Trophoblast cell (in vitro differentiated cells and primary cell): Measurements from ENCODE around the gene SCGB3A2.

Source experiments
- DNase-seq, 2 donors: peaks; one replicate each; pipeline ENCODE4 v3.0.0-alpha.2; 2016
- H2AFZ ChIP-seq: 2 replicates; pipeline ENCODE4 v1.6.1; 2013; ENCODE audit warnings: low read length, moderate library complexity, mild to moderate bottlenecking; ENCODE audit not compliant: insufficient read depth, poor library complexity
- H2AK5ac ChIP-seq: 2 replicates; pipeline ENCODE4 v1.6.1; 2013; ENCODE audit warnings: mild to moderate bottlenecking, low read length
- H2BK120ac ChIP-seq: 2 replicates; pipeline ENCODE4 v1.6.1; 2013; ENCODE audit warnings: low read length, mild to moderate bottlenecking, moderate library complexity; ENCODE audit not compliant: insufficient read depth, poor library complexity
- H2BK12ac ChIP-seq: 2 replicates; pipeline ENCODE4 v1.6.1; 2013; ENCODE audit warnings: mild to moderate bottlenecking, low read length, moderate library complexity
- H2BK5ac ChIP-seq: 2 replicates; pipeline ENCODE4 v1.6.1; 2013; ENCODE audit warnings: low read length, low read depth, moderate library complexity, mild to moderate bottlenecking; ENCODE audit not compliant: poor library complexity
- H3K14ac ChIP-seq: 2 replicates; pipeline ENCODE4 v1.6.1; 2013; ENCODE audit warnings: mild to moderate bottlenecking, low read length
- H3K18ac ChIP-seq: 2 replicates; pipeline ENCODE4 v1.6.1; 2013; ENCODE audit warnings: mild to moderate bottlenecking, low read length
- H3K23ac ChIP-seq: 2 replicates; pipeline ENCODE4 v1.6.1; 2013; ENCODE audit warnings: low read length
- H3K27ac ChIP-seq: 2 replicates; pipeline ENCODE4 v1.5.1; 2013; ENCODE audit warnings: low read depth, mild to moderate bottlenecking, inconsistent platforms, low read length, moderate library complexity
- H3K27me3 ChIP-seq: 2 replicates; pipeline ENCODE4 v1.6.1; 2013; ENCODE audit warnings: inconsistent platforms, mild to moderate bottlenecking, low read length, moderate library complexity; ENCODE audit not compliant: insufficient read depth
- H3K36me3 ChIP-seq, 2 experiments: 1 replicate in 1 of 2; 2 replicates in 1 of 2; pipeline ENCODE4 v1.6.1; 2013; ENCODE audit warnings: low read length in 2 of 2, mild to moderate bottlenecking in 2 of 2, moderate library complexity in 1 of 2; ENCODE audit not compliant: insufficient read depth in 2 of 2, control insufficient read depth in 1 of 2
- H3K4ac ChIP-seq: 2 replicates; pipeline ENCODE4 v1.6.1; 2013; ENCODE audit warnings: low read depth, mild to moderate bottlenecking, low read length, moderate library complexity
- H3K4me1 ChIP-seq, 2 experiments: 1 replicate in 1 of 2; 2 replicates in 1 of 2; pipeline ENCODE4 v1.6.1; 2013; ENCODE audit warnings: low read length in 2 of 2, mild to moderate bottlenecking in 2 of 2, moderate library complexity in 1 of 2; ENCODE audit not compliant: insufficient read depth in 2 of 2, control insufficient read depth in 1 of 2
- H3K4me2 ChIP-seq: 2 replicates; pipeline ENCODE4 v1.6.1; 2013; ENCODE audit warnings: inconsistent platforms, mild to moderate bottlenecking, low read length, moderate library complexity
- H3K4me3 ChIP-seq: 2 replicates; pipeline ENCODE4 v1.5.1; 2013; ENCODE audit warnings: mild to moderate bottlenecking, low read depth, low read length, inconsistent platforms
- H3K79me1 ChIP-seq: one replicate; pipeline ENCODE4 v1.6.1; 2013; ENCODE audit warnings: low read length
- H3K79me2 ChIP-seq: 2 replicates; pipeline ENCODE4 v1.6.1; 2013; ENCODE audit warnings: low read length, mild to moderate bottlenecking; ENCODE audit not compliant: control insufficient read depth, insufficient read depth, poor library complexity
- H3K9ac ChIP-seq: 2 replicates; pipeline ENCODE4 v1.6.1; 2013; ENCODE audit warnings: mild to moderate bottlenecking, low read length
- H3K9me3 ChIP-seq: 2 replicates; pipeline ENCODE4 v1.6.1; 2013; ENCODE audit warnings: low read depth, mild to moderate bottlenecking, control low read depth, inconsistent platforms, low read length; ENCODE audit not compliant: insufficient read depth
- H4K12ac ChIP-seq: 2 replicates; pipeline ENCODE4 v1.6.1; 2013; ENCODE audit warnings: low read depth, mild to moderate bottlenecking, low read length, moderate library complexity
- H4K8ac ChIP-seq: 2 replicates; pipeline ENCODE4 v1.6.1; 2013; ENCODE audit warnings: low read depth, mild to moderate bottlenecking, low read length, moderate library complexity
- H4K91ac ChIP-seq: one replicate; pipeline ENCODE4 v1.6.1; 2013; ENCODE audit warnings: low read depth, mild to moderate bottlenecking, low read length, moderate library complexity
- WGBS: extraction: QIAGEN DNeasy Blood & Tissue Kit; methylation state at CpG from one replicate; pipeline ENCODE4 v1.1.7; 2013; ENCODE audit warnings: missing lambda C conversion rate; ENCODE audit not compliant: insufficient read length, insufficient coverage; ENCODE audit errors: extremely low coverage; 5-methylcytosine and 5-hydroxymethylcytosine counted together

Gene SCGB3A2

DNA sequence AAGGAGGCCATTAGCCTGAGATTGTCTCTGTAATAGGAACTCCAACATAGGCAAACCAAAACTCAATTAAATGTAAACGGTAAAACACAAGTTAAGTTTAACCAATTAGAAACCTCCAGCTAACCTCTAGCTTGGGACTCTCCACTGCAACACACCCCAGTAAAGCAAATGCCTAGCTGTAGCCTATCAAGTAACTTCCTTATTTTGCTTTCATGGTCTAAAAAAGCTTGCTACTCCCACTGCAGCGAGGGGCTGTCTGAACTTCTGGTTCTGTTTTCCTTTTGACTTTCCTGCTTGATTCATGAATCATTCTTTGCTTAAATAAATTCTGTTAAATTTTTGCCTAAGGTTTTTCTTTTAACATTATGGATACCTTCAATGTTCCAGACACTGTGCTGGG, 52.3 kb downstream of the SCGB3A2 start:
- H3K4me1 ChIP-seq = no peaks in the 10 kb centered on the region
- H2BK5ac ChIP-seq = no peak overlapping the region
- H4K12ac ChIP-seq = no peak overlapping the region
- H2AFZ ChIP-seq = no peak overlapping the region
- no peak for DNase-seq
- H3K27me3 ChIP-seq = no peaks in the 10 kb centered on the region
- H3K4ac ChIP-seq = no peak overlapping the region
- no peak overlapping the region for H3K27ac ChIP-seq
- no peak overlapping the region for H3K4me2 ChIP-seq
- no peak overlapping the region for H2AK5ac ChIP-seq
- H4K8ac ChIP-seq = no peak overlapping the region
- H3K36me3 ChIP-seq = no peaks in the 10 kb centered on the region
- H3K79me2 ChIP-seq = no peaks in the 10 kb centered on the region
- no peaks in the 10 kb centered on the region for H3K9me3 ChIP-seq
- H3K14ac ChIP-seq = no peak overlapping the region
- H4K91ac ChIP-seq = no peak overlapping the region
- no CpG with 5 or more reads among the region's 2 CpGs for WGBS
- H3K23ac ChIP-seq = no peak overlapping the region
- no peak overlapping the region for H3K18ac ChIP-seq
- no peak overlapping the region for H3K4me3 ChIP-seq
- no peak overlapping the region for H3K9ac ChIP-seq
- no peak overlapping the region for H2BK120ac ChIP-seq
- H3K79me1 ChIP-seq = no peaks in the 10 kb centered on the region
- no peak overlapping the region for H2BK12ac ChIP-seq
